Endothelial cell (in vitro differentiated cells): Measurements from ENCODE around the gene LTK. TPM values are rescaled to one million over a fixed set of nuclear protein-coding genes. Genes with fewer than 3 reads are reported as not detected.

Experiments
- DNase-seq: peaks from one replicate; pipeline ENCODE4 v3.0.0; 2021; ENCODE audit warnings: low spot score
- H3K27ac Mint-ChIP-seq: one replicate; pipeline ENCODE4 v1.8.0; 2021; ENCODE audit warnings: mixed read lengths, inconsistent platforms; ENCODE audit not compliant: unreplicated experiment
- H3K27me3 Mint-ChIP-seq: one replicate; pipeline ENCODE4 v1.8.0; 2021; ENCODE audit warnings: mild to moderate bottlenecking, moderate library complexity, mixed read lengths, inconsistent platforms; ENCODE audit not compliant: unreplicated experiment
- H3K36me3 Mint-ChIP-seq: one replicate; pipeline ENCODE4 v1.8.0; 2021; ENCODE audit warnings: mild to moderate bottlenecking, low read depth, mixed read lengths, inconsistent platforms; ENCODE audit not compliant: unreplicated experiment
- H3K4me1 Mint-ChIP-seq: one replicate; pipeline ENCODE4 v1.8.0; 2021; ENCODE audit warnings: mild to moderate bottlenecking, mixed read lengths, inconsistent platforms; ENCODE audit not compliant: unreplicated experiment
- H3K4me3 Mint-ChIP-seq: one replicate; pipeline ENCODE4 v1.8.0; 2021; ENCODE audit warnings: mild to moderate bottlenecking, mixed read lengths, inconsistent platforms; ENCODE audit not compliant: unreplicated experiment
- H3K9me3 Mint-ChIP-seq: one replicate; pipeline ENCODE4 v1.8.0; 2021; ENCODE audit warnings: mixed read lengths, inconsistent platforms; ENCODE audit not compliant: unreplicated experiment
- total RNA-seq: library from RNA; stranded (reverse); fragmentation: NEBNext Ultra II Directional; extraction: Animal tissue kit (Norgen Biotek cat#: 25700); gene quantifications from one replicate; pipeline ENCODE4 v1.2.1, GENCODE V29; 2021; ENCODE audit not compliant: unreplicated experiment
- TF ChIP-seq, protein P1 (sequence below): fragments of 200-600 bp; sonication (generic); IDR thresholded peaks from one replicate; pipeline ENCODE4 v1.5.0; 2021; ENCODE audit warnings: antibody characterized with exemption; ENCODE audit not compliant: unreplicated experiment

The LTK gene
- total RNA-seq, 1 donor from 2014 or later: 25.7 TPM

DNA sequence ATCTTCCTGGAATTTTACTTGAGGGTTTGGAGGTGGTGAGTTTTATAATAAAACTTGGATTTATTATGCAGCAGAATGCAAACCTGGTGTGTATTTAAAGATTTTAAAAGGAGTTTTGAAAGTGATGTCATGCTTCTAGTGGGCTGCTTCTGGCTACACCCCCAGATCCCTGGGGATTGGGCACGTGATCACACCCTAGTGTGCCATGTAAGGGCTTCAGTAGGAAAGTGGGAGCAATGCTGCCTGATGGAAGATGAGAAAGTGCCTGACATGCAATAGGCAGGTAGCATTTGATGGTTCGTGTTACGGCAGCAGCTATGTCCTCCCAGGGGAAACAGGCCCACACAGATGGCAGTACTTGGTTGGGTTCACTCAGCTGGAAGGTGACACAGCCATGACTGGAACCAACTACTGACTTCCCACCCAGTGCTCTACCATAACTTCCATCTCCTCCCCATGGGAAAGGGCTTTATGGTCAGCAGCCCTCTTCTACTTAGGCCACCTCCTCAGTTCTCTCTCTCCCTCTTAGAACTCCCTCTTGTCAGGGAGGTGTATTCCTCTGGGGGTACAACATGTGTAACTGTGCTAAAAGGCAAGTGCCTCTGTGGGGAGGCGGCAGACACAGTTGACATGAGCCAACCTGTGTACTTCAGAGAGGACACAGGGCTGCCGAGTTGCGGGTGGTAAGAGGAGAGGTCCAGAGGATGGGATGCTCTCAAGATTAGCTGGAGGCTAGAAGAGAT lies 14.3 kb downstream of the LTK start:
- TF ChIP-seq, protein P1, sequence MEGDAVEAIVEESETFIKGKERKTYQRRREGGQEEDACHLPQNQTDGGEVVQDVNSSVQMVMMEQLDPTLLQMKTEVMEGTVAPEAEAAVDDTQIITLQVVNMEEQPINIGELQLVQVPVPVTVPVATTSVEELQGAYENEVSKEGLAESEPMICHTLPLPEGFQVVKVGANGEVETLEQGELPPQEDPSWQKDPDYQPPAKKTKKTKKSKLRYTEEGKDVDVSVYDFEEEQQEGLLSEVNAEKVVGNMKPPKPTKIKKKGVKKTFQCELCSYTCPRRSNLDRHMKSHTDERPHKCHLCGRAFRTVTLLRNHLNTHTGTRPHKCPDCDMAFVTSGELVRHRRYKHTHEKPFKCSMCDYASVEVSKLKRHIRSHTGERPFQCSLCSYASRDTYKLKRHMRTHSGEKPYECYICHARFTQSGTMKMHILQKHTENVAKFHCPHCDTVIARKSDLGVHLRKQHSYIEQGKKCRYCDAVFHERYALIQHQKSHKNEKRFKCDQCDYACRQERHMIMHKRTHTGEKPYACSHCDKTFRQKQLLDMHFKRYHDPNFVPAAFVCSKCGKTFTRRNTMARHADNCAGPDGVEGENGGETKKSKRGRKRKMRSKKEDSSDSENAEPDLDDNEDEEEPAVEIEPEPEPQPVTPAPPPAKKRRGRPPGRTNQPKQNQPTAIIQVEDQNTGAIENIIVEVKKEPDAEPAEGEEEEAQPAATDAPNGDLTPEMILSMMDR: no peak
- Mint-ChIP-seq H3K9me3 (no peaks in the 10 kb centered on the region), H3K27me3 (peaks cover 28% of the 10 kb centered on the region), H3K27ac (no peak overlapping the region), H3K4me3 (no peak overlapping the region), H3K4me1 (peaks cover 9% of the 10 kb centered on the region), H3K36me3 (no peaks in the 10 kb centered on the region)
- DNase-seq: no peak

DNA sequence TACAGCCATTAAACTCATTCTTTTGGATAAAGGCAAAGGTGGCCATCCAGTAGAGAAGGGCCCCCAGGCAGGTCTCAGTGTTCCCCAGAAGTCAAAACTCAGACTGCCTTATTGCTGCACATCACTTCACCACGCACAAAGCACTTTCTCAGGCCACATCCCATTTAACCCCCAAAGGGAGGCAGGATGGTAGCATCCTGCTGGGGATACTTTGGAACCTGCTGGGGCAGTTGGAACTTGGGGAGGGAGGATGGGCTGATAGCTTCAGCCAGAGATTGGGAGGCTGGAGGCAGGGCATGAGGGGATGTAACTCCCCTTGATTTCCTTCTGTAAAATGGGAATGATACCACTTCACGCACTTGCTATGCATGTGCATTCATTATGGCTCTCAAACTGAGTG lies 15.0 kb downstream of the LTK start:
- H3K36me3 Mint-ChIP-seq: no peaks in the 10 kb centered on the region
- no peak overlapping the region for H3K4me3 Mint-ChIP-seq
- H3K9me3 Mint-ChIP-seq: no peaks in the 10 kb centered on the region
- H3K27me3 Mint-ChIP-seq: peaks cover 25% of the 10 kb centered on the region
- DNase-seq: no peak
- peaks cover 9% of the 10 kb centered on the region for H3K4me1 Mint-ChIP-seq
- TF ChIP-seq, protein P1: no peak
- H3K27ac Mint-ChIP-seq: no peak overlapping the region

GRCh38 chr15:41495736-41496599 lies 17.7 kb downstream of the LTK start:
- peaks cover 30% of the 10 kb centered on the region for H3K27me3 Mint-ChIP-seq
- H3K36me3 Mint-ChIP-seq: peaks cover 9% of the 10 kb centered on the region
- no peak overlapping the region for H3K27ac Mint-ChIP-seq
- no peak overlapping the region for H3K4me3 Mint-ChIP-seq
- TF ChIP-seq, protein P1: no peak
- no peaks in the 10 kb centered on the region for H3K9me3 Mint-ChIP-seq
- H3K4me1 Mint-ChIP-seq: peaks cover 10% of the 10 kb centered on the region
- DNase-seq: peak; percentile 60

DNA sequence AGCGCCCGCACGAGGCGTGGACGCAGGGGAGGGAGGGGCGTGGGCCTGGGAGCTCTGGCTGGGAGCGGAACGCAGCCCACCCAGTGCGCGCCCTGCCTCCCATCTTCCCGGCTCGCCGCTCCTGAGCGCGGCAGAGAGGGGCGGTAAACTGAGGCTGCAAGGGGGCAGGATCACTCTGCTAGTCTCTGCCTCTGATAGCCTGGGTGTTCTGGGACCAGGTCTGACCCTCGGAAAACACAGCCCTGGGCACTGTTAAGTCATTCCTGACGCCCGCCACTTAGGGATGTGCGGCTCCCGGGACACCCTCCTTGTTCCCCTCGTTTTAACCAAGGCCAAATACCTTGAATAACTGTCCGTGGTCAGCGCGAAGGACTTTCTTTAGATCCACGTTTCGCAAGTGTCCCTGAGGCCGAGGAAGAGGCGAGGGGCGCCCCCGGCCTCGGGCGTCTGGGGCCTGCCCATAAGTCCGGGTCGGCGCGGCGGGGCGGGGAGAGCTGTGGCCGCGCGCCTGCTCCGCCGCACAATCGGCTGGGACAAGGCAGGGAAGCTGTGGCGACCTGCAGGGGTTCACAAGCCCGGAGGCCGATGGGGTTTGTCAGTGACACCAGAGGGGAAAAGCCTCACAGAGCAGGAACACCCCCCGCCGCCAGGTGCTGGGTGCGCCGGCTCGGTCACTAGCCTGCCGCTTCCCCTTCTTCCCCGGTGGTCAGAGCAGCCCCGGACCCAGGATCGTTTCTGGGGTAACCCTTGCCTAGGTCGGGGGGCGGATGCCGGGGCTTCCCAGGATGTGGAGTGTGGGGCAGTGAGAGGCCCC lies 18.5 kb downstream of the LTK start:
- TF ChIP-seq, protein P1: no peak
- DNase-seq: peak; percentile 39
- peaks cover 24% of the 10 kb centered on the region for H3K27me3 Mint-ChIP-seq
- no peak overlapping the region for H3K27ac Mint-ChIP-seq
- H3K9me3 Mint-ChIP-seq: no peaks in the 10 kb centered on the region
- H3K36me3 Mint-ChIP-seq: peaks cover 9% of the 10 kb centered on the region
- peak overlapping the region; percentile 79 for H3K4me3 Mint-ChIP-seq
- H3K4me1 Mint-ChIP-seq: peaks cover 9% of the 10 kb centered on the region
